Peyer's patch (tissue), 4 donors: ENCODE data around the gene ATP8B4. TPM values are rescaled to one million over a fixed set of nuclear protein-coding genes. Genes with fewer than 3 reads are reported as not detected.
A peak's percentile ranks its signal among the peaks of the same experiment; 100 is the strongest.

Source experiments
- DNase-seq, 3 donors: peaks; one replicate each; pipeline ENCODE4 v3.0.0-alpha.2; 2017 to 2019
- H3K27ac ChIP-seq, 4 donors: fragments of 200-600 bp; sonication (generic); one replicate each; pipeline ENCODE4 v1.5.1; 2016 to 2019
- H3K27me3 ChIP-seq, 2 donors: fragments of 200-600 bp; sonication (generic); one replicate each; pipeline ENCODE4 v1.5.1; 2019
- H3K36me3 ChIP-seq, 3 donors: fragments of 200-600 bp; sonication (generic); one replicate each; pipeline ENCODE4 v1.5.1; 2016 to 2019
- H3K4me1 ChIP-seq, 4 donors: fragments of 200-600 bp; sonication (generic); one replicate each; pipeline ENCODE4 v1.5.1; 2016 to 2019
- H3K4me3 ChIP-seq, 4 donors: fragments of 200-600 bp; sonication (generic); 1 replicate in 3 of 4; 2 replicates in 1 of 4; pipeline ENCODE4 v1.5.1; 2016 to 2019; ENCODE audit warnings: mild to moderate bottlenecking in 1 of 4
- H3K9me3 ChIP-seq, 4 donors: fragments of 200-600 bp; sonication (generic); one replicate each; pipeline ENCODE4 v1.5.1; 2016 to 2019; ENCODE audit warnings: mild to moderate bottlenecking in 1 of 4
- POLR2A ChIP-seq, 2 donors: fragments of 450-650 bp; IDR thresholded peaks; one replicate each; pipeline ENCODE4 v1.5.1; 2017; ENCODE audit warnings: antibody characterized with exemption in 2 of 2, mild to moderate bottlenecking in 2 of 2, moderate library complexity in 2 of 2
- total RNA-seq, 4 donors: library from RNA; depleted of rRNA; stranded (reverse); fragments of >200 nt; gene quantifications; one replicate each; pipeline ENCODE4 v1.1.0, GENCODE V29; 2016
- TF ChIP-seq, protein P1 (sequence below), 6 experiments: fragments of 450-650 bp in 4 of 6; fragments of 200-600 bp in 2 of 6; sonication (generic) in 1 of 6; IDR thresholded peaks; one replicate each; pipeline ENCODE4 v1.5.1; 2017 to 2019; ENCODE audit warnings: antibody characterized with exemption in 6 of 6, mild to moderate bottlenecking in 3 of 6, moderate library complexity in 1 of 6

ATP8B4 gene
- total RNA-seq, 4 donors from 2014 or later = 1.4 to 13.2 (median 8.7) TPM

DNA sequence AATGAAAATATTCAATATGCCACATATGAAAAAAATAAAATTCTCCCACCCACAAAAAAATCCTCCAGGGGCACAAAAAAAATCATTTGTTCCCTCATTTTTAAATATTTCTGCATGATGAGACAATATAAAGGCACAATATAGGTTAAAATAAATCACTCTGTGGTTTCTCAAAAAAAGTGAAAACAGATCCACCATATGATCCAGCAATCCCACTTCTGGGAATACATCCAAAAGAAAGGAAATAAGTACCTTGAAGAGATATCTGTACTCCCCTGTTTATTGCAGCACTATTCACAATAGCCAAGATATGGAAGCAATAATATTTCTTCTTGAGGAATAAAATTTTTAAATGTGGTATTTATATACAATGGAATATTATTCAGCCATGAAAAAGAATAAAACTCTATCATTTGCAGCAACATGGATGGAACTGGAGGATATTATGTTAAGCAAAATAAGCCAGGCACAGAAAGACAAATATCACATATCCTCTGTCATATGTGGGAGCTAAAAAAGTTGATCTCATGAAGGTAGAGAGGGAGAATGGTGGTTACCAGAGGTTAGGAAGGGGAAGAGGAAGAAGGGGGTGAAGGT lies 1.5 kb downstream of the ATP8B4 start:
- no peak overlapping the region for H3K27ac ChIP-seq
- H3K9me3 ChIP-seq = no peaks in the 10 kb centered on the region
- H3K4me1 ChIP-seq = no peaks in the 10 kb centered on the region
- H3K27me3 ChIP-seq = no peaks in the 10 kb centered on the region
- H3K4me3 ChIP-seq = no peak overlapping the region
- DNase-seq = no peak
- no peaks in the 10 kb centered on the region for H3K36me3 ChIP-seq
- no peak for TF ChIP-seq POLR2A (IDR thresholded peaks at IDR 0.05)
- TF ChIP-seq, protein P1, sequence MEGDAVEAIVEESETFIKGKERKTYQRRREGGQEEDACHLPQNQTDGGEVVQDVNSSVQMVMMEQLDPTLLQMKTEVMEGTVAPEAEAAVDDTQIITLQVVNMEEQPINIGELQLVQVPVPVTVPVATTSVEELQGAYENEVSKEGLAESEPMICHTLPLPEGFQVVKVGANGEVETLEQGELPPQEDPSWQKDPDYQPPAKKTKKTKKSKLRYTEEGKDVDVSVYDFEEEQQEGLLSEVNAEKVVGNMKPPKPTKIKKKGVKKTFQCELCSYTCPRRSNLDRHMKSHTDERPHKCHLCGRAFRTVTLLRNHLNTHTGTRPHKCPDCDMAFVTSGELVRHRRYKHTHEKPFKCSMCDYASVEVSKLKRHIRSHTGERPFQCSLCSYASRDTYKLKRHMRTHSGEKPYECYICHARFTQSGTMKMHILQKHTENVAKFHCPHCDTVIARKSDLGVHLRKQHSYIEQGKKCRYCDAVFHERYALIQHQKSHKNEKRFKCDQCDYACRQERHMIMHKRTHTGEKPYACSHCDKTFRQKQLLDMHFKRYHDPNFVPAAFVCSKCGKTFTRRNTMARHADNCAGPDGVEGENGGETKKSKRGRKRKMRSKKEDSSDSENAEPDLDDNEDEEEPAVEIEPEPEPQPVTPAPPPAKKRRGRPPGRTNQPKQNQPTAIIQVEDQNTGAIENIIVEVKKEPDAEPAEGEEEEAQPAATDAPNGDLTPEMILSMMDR (IDR thresholded peaks at IDR 0.05) = no peak

DNA sequence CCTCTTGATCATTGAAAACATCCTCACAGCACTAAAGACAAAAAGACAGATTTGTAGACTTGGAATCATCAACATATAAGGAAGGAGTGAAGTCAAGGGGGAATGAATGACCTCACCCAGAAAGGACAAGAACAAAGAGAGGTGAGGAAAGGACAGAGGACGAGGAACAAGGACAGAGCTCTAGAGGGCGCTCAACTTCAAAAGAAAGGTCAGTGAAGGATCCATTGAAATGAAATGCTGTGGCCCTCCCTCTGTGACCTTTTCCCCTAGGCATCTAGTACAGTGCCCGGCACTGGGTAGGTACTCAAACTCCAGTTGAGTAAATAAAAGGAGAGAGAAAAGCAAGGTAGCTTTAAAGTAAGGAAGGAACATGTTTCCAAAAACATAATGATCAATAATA lies 2.6 kb downstream of the ATP8B4 start:
- no peaks in the 10 kb centered on the region for H3K9me3 ChIP-seq
- no peaks in the 10 kb centered on the region for H3K36me3 ChIP-seq
- no peak overlapping the region for H3K4me3 ChIP-seq
- peak in 1 of 3 donors; percentile 47 for DNase-seq
- no peak overlapping the region for H3K27ac ChIP-seq
- H3K4me1 ChIP-seq = no peaks in the 10 kb centered on the region
- TF ChIP-seq, protein P1 (IDR thresholded peaks at IDR 0.05) = peak in 2 of 6 experiments; percentile 2 to 18
- no peak for TF ChIP-seq POLR2A (IDR thresholded peaks at IDR 0.05)
- H3K27me3 ChIP-seq = no peaks in the 10 kb centered on the region

DNA sequence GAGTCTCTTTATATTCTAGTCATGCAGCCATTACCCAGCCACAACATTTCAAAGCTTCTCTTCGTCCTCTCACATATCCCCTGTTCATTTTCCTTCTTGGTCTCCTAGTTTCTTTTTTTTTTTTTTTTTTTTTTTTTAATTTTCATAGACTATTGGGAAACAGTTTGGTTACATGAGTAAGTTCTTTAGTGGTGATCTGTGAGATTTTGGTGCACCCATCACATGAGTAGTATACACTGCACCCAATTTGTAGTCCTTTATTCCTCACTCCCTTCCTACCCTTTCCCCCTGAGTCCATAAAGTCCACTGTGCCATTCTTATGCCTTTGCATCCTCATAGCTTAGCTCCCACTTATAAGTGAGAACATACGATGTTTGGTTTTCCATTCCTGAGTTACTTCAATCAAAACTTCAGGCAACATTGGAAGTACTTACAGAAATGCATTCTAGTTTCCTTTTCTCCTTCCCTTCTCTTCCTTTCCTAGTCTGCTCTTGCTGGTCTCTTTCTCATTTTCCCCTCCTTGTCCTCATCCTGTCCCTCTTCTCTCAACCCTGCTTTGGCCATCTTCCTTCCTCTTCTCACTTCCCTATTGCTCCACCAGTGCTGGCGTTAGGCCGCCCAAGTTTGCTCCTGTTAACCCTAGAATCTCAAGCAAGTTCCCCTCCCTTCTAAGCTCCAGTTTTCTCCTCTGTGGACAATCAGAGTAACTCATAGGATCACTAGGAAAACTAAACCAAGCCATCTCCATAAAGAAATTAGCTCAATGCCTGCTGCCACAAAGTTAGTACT lies 4.8 kb downstream of the ATP8B4 start:
- Histone ChIP-seq H3K9me3 (no peaks in the 10 kb centered on the region), H3K36me3 (no peaks in the 10 kb centered on the region), H3K27me3 (no peaks in the 10 kb centered on the region), H3K4me3 (no peak overlapping the region), H3K4me1 (no peaks in the 10 kb centered on the region), H3K27ac (no peak overlapping the region)
- TF ChIP-seq, protein P1 (IDR thresholded peaks at IDR 0.05) = no peak
- peak in 1 of 3 donors; percentile 51 for DNase-seq

DNA sequence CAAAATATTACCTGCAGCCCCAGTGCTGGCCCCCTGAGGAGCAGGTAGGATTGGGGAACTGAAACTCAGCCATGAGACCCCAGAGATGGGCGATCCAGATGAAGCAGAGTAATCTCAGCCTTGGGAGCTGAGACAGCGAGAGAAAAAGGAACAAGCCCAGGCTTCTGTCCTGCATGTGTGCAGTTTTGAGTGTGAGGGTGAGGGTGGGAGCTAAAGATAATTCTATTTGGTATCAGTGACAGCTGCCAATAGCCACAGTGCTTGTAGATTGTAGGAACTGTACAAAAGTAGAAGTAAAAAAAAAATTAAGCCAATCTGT lies 5.9 kb downstream of the ATP8B4 start:
- H3K4me1 ChIP-seq = peaks cover 0 to 9% (median 2%) of the 10 kb centered on the region in 4 donors
- DNase-seq = no peak
- H3K27me3 ChIP-seq = no peaks in the 10 kb centered on the region
- TF ChIP-seq, protein P1 (IDR thresholded peaks at IDR 0.05) = no peak
- TF ChIP-seq POLR2A (IDR thresholded peaks at IDR 0.05) = no peak
- peak overlapping the region in 1 of 4 donors; percentile 60 for H3K27ac ChIP-seq
- no peaks in the 10 kb centered on the region for H3K36me3 ChIP-seq
- H3K9me3 ChIP-seq = no peaks in the 10 kb centered on the region
- peak overlapping the region in 1 of 4 donors; percentile 7 for H3K4me3 ChIP-seq

DNA sequence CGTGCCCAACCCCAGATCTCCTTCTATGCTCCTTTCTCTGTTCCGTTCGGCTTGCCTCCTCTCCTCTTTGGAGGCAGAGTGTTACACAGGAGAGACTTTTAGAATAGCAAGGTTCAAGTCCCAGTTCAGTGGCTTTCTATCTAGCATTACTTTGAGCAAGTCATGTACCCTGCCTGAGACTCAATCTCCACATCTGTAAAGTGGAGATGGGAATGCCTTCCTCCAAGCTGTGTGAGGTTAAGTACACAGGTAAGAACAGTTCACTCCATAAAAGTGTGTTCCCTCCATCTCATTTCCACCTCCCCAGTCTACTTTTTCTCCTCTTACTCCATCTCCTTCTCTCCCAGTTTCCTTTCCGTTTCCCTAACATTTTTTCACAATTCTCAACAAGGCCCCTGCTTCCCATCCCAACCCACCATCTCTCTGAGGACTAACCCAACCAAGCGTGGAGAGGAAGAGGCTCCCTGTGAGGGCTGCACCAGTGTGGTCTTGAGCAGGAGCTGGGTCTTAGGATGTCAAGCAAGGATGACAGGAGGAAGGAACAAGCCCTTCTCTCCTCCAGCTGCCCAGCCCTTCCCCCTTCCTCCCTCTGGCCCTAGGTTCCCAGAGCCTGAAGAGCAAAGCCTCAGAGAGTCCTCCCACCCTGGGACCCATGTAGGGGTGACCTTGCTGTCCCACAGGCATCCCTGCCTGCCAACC lies 6.4 kb downstream of the ATP8B4 start:
- DNase-seq = no peak
- peak overlapping the region in 2 of 4 donors; percentile 7 to 17 for H3K4me3 ChIP-seq
- H3K27ac ChIP-seq = peak overlapping the region in 2 of 4 donors; percentile 41 to 60
- TF ChIP-seq, protein P1 (IDR thresholded peaks at IDR 0.05) = no peak
- TF ChIP-seq POLR2A (IDR thresholded peaks at IDR 0.05) = no peak
- no peaks in the 10 kb centered on the region for H3K9me3 ChIP-seq
- H3K27me3 ChIP-seq = no peaks in the 10 kb centered on the region
- H3K4me1 ChIP-seq = peaks cover 0 to 11% (median 2%) of the 10 kb centered on the region in 4 donors
- no peaks in the 10 kb centered on the region for H3K36me3 ChIP-seq
